ENCODE results near the gene VWA1.
"Not testable (repeated sequence)": the region's sequence is repeated elsewhere in the genome, so short reads cannot be mapped to it uniquely, and the experiment has no call there.

Gene VWA1

GRCh38 chr1:1415751-1416150 is 19.7 kb upstream of the VWA1 start:
- no peak overlapping the region for H3K4me3 ChIP-seq (replicated peaks; ENCODE audit: low read depth, low read length)
- no peak for DNase-seq (ENCODE audit: low read depth)
- TF ChIP-seq CTCF (IDR thresholded peaks at IDR 0.05; ENCODE audit: low read length, missing control alignments) = no peak

DNA sequence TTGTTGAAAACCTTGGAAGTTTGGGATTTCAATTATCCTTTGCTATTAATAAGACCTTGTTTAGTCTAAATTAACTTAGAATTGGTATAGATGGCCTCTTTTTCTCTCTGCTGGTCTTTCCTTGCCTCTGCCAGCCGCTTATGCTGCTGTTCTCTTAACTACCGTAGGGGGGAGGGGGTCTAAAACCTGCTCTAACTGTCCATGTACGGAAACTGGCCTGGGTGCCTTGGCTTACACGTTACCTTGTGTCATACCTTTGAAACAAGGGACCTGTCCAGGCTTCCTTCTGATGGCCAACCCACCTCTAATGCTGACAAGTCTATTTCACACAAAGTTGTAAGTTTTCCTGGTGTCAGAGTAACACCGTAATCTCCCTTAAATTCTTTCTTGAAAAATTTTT is 18.1 kb upstream of the VWA1 start:
- not testable (repeated sequence) for H3K4me3 ChIP-seq (replicated peaks; ENCODE audit: low read depth, low read length); DNase-seq (ENCODE audit: low read depth)

DNA sequence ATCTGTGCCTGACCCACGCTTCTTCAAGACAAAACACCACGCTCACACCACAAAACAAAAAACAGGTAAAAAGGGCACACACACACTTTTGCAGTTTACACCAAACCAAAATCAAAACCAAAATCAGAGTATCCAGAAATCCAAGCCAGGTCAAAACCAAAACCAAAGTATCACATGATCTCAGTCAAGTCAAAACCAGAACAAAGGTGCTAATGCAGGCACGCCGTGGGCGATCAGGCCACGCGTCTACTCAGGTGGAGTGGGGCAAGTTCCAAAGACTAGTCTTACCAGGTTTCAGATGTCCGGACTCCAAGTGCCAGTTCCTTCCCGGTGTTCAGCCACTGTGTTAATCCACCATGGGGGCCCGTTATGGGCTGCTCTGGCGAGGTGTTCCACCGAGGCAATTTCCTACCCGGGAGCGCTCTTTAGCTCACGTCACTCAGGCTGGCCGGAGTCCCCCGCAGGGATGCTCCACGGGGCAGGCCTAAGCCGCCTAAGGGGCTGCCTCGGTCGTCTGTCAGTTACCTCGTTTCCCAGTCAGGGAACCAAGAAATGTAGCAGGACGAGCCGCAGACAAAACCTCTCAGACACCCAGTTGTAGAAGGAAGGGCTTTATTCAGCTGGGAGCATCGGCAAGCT is 17.5 kb upstream of the VWA1 start:
- not testable (repeated sequence) for DNase-seq (ENCODE audit: low read depth); H3K4me3 ChIP-seq (replicated peaks; ENCODE audit: low read depth, low read length)

GRCh38 chr1:1418464-1419362 is 16.8 kb upstream of the VWA1 start:
- no peak overlapping the region for H3K4me3 ChIP-seq (replicated peaks; ENCODE audit: low read depth, low read length)
- no peak for TF ChIP-seq CTCF (IDR thresholded peaks at IDR 0.05; ENCODE audit: low read length, missing control alignments)
- no peak for DNase-seq (ENCODE audit: low read depth)

DNA sequence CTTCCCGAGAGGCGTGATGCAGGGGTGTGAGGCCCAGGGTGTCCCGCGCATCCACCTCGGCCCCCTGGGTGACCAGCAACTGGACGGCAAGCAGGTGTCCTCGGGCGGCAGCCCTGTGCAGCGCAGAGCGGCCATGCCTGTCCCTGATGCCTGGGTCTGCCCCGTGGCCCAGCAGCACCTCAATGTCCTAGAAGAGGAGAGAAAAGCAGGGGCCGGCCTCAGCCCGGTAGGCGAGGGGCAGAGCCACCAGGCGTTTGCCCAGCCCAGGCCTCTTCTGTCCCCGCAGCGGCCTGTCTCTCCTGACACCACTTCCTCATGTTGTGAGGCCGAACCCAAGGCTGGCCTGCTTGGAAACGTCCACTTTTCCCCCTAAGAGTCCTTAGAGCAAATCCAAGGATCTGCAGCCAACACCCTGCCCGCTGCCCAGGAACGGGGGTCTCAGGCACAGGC is 16.1 kb upstream of the VWA1 start:
- no peak for DNase-seq (ENCODE audit: low read depth)
- no peak for TF ChIP-seq CTCF (IDR thresholded peaks at IDR 0.05; ENCODE audit: low read length, missing control alignments)
- H3K4me3 ChIP-seq (replicated peaks; ENCODE audit: low read depth, low read length) = no peak overlapping the region

DNA sequence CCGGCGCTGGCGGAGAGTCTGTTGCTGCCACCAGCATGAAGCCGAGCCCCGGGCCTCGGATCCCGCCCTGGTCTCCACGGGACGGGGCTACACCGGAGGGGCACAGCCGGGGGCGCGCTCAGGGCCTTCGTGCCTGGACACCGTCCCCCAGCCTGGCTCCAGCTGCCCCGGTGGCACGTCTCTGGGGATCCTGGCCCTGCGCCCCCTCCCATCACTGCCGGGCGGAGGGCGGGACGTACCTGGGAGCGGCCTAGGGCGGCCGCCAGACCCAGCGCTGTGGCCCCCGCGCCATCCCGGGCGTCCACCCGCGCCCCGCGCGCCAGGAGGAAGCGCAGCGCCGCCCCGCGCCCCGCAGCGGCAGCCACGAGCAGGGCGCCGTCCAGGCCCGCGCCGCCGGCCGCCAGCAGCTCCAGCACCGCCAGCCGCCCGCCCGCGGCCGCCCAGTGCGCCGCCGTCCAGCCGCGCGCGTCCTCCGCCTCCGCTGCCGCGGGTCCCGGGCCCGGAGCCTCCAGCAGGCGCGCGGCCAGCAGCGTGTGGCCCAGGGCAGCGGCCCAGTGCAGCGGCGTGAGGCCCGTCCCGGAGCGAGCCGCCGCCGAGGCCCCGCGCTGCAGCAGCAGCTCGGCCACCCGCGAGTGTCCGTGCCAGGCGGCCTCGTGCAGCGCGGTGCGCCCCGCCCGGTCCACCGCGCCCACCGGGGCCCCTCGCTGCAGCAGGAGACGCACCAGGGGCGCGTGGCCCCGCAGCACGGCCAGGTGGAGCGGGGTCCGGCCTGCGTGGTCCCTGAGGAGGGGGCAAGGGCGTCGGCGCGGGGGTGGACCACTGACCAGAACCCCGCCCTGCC is 15.5 kb upstream of the VWA1 start:
- no peak for DNase-seq (ENCODE audit: low read depth)
- H3K4me3 ChIP-seq (replicated peaks; ENCODE audit: low read depth, low read length) = no peak overlapping the region
- no peak for TF ChIP-seq CTCF (IDR thresholded peaks at IDR 0.05; ENCODE audit: low read length, missing control alignments)

- no peak for TF ChIP-seq CTCF (IDR thresholded peaks at IDR 0.05; ENCODE audit: low read length, missing control alignments)
- no peak overlapping the region for H3K4me3 ChIP-seq (replicated peaks; ENCODE audit: low read depth, low read length)
- DNase-seq (ENCODE audit: low read depth) = no peak
These were observed 14.8 kb upstream of the VWA1 start for GRCh38 chr1:1420654-1421141.

Measured in fibroblast of pulmonary artery (primary cell).